Measurements from ENCODE around the gene SMAD3. TPM values are rescaled to one million over a fixed set of nuclear protein-coding genes. Genes with fewer than 3 reads are reported as not detected.
A peak's percentile ranks its signal among the peaks of the same experiment; 100 is the strongest.
"Not testable (repeated sequence)": the region's sequence is repeated elsewhere in the genome, so short reads cannot be mapped to it uniquely, and the experiment has no call there.

Gene SMAD3
- polyA plus RNA-seq, 3 donors: 45.3 to 57.4 (median 53.1) TPM

GRCh38 chr15:67108122-67108961, 42.9 kb downstream of the SMAD3 start:
- DNase-seq: no peak

GRCh38 chr15:67109141-67110034, 44.0 kb downstream of the SMAD3 start:
- DNase-seq: peak; percentile 89

DNA sequence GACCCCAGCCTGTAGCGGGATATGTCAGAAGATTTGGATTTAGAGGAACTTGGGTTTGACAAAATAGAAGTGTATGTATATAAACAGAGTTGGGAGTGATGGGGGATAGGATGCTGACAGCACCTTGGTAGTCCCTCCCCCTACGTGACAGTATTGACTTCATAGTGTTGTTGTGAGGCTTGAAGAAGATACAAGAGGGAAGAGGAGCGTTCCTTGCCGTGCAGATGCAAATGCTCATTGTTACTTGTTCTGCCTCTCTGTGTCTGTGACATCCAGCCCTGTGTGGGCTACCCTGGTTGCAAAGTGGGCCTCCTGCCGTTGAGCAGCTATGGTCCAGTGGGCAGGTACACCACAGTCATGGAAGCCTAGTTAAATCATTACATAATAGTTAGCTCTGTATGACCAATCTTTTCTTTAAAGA, 45.0 kb downstream of the SMAD3 start:
- DNase-seq: no peak

DNA sequence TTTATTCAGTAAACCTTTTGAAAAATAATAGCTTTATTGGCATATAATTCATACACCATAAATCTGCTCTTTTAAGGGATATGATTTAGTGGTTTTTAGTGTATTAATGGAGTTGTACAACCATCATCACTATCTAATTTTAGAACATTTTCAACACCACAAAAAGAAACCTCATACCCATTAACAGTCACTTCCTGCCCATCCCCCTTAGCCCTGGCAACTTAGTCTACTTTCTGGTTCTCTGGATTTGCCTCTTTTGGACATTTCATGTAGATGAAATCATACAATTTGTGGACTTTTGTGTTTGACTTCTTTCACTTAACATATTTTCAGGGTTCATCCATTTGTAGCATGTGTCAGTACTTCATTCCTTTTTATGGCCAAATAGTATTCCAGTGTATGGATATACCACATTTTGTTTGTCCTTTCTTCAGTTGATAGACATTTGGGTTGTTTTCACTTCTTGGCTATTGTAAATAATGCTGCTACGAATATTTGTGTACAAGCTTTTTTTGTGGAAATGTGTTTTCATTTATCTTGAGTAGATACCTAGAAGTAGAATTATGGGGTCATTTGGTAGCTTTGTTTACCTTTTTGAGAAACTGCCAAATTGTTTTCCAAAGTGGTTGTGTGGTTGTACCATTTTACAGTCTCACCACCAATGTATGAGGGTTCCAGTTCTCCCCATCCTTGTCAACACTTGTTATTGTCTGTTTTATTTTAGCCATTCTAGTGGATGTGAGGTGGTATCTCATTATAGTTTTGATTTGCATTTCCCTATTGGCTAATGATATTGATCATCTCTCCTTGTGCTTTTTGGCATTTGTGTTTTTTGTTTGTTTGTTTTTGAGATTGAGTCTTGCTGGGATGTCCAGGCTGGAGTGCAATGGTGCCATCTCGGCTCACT, 45.8 kb downstream of the SMAD3 start:
- DNase-seq: no peak

DNA sequence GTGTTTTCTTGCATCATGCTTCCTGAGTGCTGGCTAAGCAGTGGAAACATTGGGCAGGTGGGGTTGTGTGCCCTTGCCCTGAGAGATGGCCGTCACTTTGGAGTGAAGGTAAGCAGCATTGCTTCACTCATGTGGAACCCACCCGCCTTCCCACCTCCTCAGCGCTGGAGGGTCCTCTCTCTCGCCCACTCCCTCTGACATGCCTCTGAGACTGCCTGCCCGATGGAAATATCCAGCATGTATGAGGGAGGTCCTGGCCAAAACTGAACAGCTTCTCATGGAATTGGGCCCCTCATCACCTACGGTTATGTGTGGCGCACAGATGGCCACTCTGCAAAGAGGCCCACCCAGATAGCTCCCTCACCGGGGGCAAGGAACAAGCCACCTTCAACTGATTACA, 48.6 kb downstream of the SMAD3 start:
- no peak for DNase-seq

GRCh38 chr15:67114846-67115585, 49.6 kb downstream of the SMAD3 start:
- no peak for DNase-seq

- no peak for DNase-seq
These were observed 50.2 kb downstream of the SMAD3 start for GRCh38 chr15:67115586-67115969.

DNA sequence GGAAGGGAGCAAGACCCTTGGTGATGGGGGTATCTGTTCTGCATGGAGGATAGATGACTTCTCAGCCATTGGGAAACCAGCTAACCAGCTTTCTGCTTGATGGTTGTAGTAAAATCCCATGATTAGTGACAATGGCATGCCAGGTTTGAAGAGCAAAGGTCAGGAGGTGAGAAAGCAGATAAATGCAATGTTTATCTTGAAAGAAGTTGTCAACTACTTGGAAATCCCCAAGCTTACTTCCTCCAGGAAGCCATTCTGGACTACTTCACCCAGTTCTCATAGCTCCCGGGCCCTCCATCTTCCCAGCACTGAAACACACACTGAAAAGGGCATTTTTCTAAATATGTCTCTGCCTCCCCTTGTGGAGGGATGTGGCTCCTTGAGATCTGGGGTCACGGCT, 51.3 kb downstream of the SMAD3 start:
- DNase-seq: no peak

DNA sequence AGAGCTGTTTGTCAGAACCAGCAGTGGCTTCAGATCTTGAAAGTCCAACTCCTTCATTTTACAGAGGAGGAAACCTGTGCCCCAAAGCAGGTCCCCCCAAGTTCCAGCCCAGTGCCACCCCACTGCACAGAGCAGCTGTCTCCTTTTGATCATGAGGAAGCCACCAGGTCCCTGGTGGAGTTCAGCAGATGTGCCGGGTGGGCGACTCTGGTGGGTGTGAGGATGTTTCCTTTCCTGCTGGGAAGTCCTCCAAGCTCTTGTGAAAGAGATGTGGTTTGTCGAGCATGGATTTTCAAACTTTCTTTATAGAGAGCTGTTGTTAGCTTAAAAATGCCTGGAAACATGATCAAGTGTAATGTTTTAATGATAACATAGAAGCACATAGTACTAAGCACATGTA, 52.0 kb downstream of the SMAD3 start:
- DNase-seq: no peak

DNA sequence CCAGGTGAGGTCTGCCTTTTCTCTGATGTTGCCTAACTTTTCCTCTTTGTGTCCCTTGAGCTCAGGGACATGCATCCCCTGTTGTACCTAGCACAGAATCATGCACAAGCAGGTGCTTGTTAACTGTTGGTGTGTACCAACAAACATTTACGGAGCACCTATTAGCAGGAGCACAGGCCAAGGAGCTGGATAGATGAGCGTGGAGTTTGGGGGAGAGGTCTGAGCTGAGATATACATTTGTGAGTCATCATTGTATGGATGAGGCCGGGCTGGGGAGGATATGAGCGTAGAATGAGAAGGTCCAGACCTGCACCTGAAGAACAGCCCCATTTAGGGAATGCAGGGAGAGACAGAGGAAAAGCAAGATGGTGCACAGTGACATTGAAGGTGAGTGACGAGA, 53.4 kb downstream of the SMAD3 start:
- no peak for DNase-seq

DNA sequence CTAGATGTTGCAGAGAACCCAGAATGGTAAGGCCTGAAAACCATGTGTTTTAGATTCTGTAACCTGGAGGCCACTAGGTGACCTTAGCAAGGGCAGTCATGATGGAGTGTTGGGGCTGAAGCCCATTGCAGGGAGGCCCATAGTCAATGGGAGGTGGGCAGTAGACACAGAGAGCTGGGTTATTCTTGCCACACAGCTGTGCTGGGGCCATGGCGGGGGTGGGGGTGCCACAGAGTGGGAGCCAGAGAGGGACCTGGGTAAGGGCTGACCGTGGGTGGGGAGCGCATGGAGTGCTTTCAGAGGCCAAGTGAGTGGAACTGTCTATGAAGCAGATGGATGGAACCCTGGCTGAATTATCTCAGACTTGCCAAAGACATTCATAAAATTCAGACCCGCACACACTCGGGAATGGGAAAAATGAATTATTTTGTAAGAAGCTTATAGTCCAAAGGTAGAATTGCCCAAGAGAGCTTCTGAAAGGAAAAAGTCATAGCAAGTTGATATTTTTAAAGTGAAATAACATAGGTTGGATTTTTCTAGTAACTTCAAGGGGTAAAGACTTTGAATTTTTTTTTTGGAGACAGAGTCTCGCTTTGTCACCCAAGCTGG, 53.9 kb downstream of the SMAD3 start:
- DNase-seq: no peak

DNA sequence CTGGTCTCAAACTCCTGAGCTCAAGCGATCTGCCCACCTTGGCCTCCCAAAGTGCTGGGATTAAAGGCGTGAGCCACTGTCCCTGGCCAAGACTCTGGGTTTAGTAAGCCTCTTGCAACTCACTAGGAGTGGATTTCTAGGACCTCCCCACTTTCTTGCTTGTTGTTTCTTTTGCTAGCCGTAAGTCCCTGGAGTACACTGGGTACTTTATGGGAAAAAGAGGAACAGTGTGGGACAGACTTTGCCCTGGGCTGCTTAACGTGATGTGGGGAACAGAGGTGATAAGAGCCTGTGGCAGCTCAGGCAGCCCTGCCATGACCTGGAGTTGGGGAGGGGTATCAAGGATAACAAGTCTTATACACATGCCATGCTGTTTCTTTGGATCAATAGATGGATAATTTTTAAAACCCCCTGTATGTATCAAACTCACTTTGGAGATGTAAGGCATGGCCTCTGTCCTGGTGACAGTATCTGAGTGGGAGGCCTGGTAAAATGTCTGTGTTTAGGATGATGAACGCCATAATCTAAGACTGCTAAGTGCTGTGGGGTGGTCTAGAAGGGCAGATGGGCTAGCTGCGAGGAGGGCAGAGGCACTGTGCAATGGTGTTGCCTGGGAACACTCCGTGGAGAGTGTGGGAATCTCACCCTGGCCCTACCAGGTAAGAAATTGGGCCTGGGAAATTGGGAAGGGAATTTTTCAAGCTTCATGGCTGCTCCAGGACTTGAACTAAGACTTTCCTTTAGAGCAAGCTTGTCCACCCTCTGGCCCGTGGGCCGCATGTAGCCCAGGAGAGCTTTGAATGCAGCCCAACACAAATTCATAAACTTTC, 54.8 kb downstream of the SMAD3 start:
- no peak for DNase-seq

DNA sequence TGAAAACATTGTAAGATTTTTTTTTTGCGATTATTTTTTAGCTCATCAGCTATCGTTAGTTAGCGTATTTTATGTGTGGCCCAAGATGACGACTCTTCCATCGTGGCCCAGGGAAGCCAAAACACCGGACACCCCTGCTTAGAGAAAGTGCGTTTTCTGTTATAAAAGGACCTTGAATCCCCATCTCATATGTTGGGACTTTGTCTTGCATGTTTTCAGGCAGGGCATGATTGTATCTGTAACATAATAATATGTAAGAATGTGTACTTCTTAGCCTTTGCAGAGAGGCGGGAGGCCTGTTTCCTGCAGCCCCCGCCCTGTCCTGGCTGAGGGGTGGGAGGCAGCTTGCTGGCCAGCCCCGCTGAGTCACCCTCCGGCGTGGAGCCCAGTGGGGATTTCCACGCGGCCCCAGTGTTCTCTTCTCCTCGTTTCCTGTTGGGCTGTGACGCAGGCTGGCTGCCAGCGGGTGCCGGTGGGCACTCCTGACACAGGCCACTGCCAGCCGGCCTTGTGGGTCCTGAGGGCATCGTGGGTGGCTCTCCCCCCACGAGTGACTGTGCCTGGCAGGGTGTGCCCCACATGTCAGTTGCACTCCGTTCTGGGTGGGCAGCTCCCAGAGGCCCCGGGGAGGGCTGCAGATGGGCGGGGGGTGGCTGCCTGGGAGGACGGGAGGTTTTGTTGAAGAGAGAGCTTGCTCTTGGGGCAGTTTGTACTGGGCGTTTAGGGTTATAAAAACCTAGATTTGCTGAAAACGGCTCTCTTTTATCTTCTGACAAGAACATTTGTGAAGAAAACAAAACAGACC, 55.6 kb downstream of the SMAD3 start:
- no peak for DNase-seq

DNA sequence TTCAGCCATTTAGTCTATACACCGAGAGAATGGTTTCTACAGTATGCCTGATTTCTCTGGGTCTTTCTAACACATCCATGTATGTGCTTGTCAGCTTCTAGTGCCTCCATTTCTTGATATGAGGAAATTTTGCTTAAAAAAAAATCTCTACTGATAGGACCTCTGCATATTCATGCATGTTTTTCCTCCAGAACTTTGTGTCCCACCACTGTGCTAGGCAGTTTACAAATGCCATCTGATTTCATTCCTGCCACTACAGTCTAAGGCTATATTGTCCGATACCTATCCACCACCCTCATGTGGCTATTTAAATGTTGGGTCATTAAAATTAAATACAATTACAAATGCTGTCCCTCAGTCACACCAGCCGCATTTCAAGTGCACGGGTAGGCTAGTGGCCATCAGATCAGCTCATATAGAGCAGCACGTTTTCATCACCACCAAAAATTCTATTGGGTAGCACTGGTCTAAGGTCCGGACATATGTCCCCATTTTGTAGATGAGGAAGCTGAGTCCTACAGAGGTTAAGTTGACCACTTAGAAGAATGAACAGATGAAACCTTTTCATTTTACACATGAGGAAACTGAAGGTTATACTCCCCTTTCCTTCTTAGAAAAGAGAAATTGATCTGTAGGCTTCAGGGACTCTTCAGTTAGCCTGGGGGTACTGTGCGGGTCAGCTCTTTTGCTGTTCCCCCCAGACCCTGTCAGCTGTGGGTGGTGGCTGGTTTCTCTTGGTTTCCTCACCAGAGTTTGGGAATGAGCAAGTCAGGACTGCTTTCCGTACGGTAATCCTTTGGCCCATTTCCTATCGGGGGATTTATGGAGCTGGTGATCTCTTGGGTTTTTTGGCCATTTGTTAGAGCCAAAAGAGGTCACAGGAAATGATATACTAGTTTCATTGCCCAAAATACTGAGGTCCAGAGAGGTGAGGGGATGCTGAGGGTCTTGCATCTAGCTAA, 56.5 kb downstream of the SMAD3 start:
- DNase-seq: no peak

DNA sequence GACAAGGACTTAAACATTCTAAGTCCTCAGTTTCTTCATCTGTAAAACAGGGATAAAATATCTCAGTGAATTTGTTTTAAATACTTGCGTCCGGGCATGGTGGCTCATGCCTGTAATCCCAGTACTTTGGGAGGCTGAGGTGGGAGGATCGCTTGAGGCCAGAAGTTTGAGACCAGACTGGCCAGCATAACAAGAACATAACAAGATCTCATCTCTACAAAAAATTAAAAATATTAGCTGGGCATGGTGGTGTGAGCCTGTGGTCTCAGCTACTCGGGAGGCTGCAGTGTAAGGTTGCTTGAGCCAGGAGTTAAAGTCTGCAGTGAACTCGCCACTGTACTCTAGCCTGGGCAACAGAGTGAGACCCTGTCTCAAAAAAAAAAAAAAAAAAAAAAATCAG, 57.4 kb downstream of the SMAD3 start:
- not testable (repeated sequence) for DNase-seq

GRCh38 chr15:67123291-67123690, 57.9 kb downstream of the SMAD3 start:
- DNase-seq: not testable (repeated sequence)

- DNase-seq: no peak
These were observed 58.7 kb downstream of the SMAD3 start for GRCh38 chr15:67124111-67124510.

Measured in renal pelvis (tissue), 4 donors.